Activated CD4-positive, alpha-beta T cell treated with anti-CD3 and anti-CD28 coated beads for 36 hours (primary cell): ENCODE data around the gene ANAPC4. TPM values are rescaled to one million over a fixed set of nuclear protein-coding genes. Genes with fewer than 3 reads are reported as not detected.
A peak's percentile ranks its signal among the peaks of the same experiment; 100 is the strongest.
"Not testable (repeated sequence)": the region's sequence is repeated elsewhere in the genome, so short reads cannot be mapped to it uniquely, and the experiment has no call there.

Experiments used
- ATAC-seq: fragments of 200-7000 bp; cut with Tn5 transposase; one replicate; pipeline ENCODE4 v1.10.0; 2021; ENCODE audit warnings: mild to moderate bottlenecking, moderate library complexity
- CTCF ChIA-PET: fragments of 350-600 bp; sonication (Branson Sonifier 250); formaldehyde crosslinking; loops from one replicate; lab custom pipeline; 2021; ENCODE audit warnings: antibody characterized with exemption; lab: Charles Lee
- POLR2A ChIA-PET: fragments of 350-600 bp; sonication (Branson Sonifier 250); formaldehyde crosslinking; loops from one replicate; lab custom pipeline; 2021; ENCODE audit warnings: antibody characterized with exemption, inconsistent platforms; lab: Charles Lee
- DNase-seq: peaks from one replicate; pipeline ENCODE4 v3.0.0-alpha.2; 2020
- H3K27ac Mint-ChIP-seq: one replicate; pipeline ENCODE4 v1.8.0; 2021; ENCODE audit warnings: mixed read lengths
- H3K27me3 Mint-ChIP-seq: one replicate; pipeline ENCODE4 v1.8.0; 2021; ENCODE audit warnings: mixed read lengths
- H3K36me3 Mint-ChIP-seq: one replicate; pipeline ENCODE4 v1.8.0; 2021; ENCODE audit warnings: low read depth, mixed read lengths
- H3K4me1 Mint-ChIP-seq: one replicate; pipeline ENCODE4 v1.8.0; 2021; ENCODE audit warnings: mixed read lengths
- H3K4me3 Mint-ChIP-seq: one replicate; pipeline ENCODE4 v1.8.0; 2021; ENCODE audit warnings: mild to moderate bottlenecking, moderate library complexity, mixed read lengths
- H3K9me3 Mint-ChIP-seq: one replicate; pipeline ENCODE4 v1.8.0; 2021; ENCODE audit warnings: low read depth, mixed read lengths
- intact Hi-C, 2 experiments: fragments of 100-400 bp; cut with DNase I in 1 of 2; cut with micrococcal nuclease in 1 of 2; formaldehyde crosslinking; loops; one replicate each; pipeline versions ENCODE4 v1.14.2 to v1.15.1; 2022 to 2024; cut with DNase I, micrococcal nuclease
- total RNA-seq, 2 experiments: library from RNA; stranded (reverse); gene quantifications; one replicate each; pipeline ENCODE4 v1.2.3, GENCODE V29; 2021

ANAPC4 gene
- 10 to 100 TPM; 19.2 to 31.2 TPM for total RNA-seq

GRCh38 chr4:25376754-25377571 lies at the start of gene ANAPC4:
ANAPC4 (plus strand) TSS chr4:25377263; CDS start chr4:25377428, 165 bp downstream.
- H3K36me3 Mint-ChIP-seq, result peaks cover 11% of the 10 kb centered on the region
- H3K27ac Mint-ChIP-seq, result peak within 1 kb of the TSS; percentile 74
- DNase-seq (peak; percentile 99), ATAC-seq (peak; percentile 98)
- CTCF ChIA-PET, result interaction anchor here (0.8 to 1.8 kb wide), 9 partner anchors 9 to 216 kb away, joined by 3 to 9 read pairs (median 4); partner anchors contain the start of gene ZCCHC4
- H3K27me3 Mint-ChIP-seq, result no peaks in the 10 kb centered on the region
- POLR2A ChIA-PET, result interaction anchor here (0.7 to 2.0 kb wide), 2 partner anchors 143 to 419 kb away, joined by 3 to 6 read pairs; partner anchors contain the start of gene PI4K2B
- intact Hi-C loops, result loop anchor here (1.0 to 5.0 kb wide), 9 partner anchors 56 to 940 kb away; partner anchors contain the start of genes DHX15 (in 2 of the 2), SEPSECS (in 2 of the 2), ZCCHC4 (in 2 of the 2) and SMIM20 (in 1 of the 2)
- peaks cover 8% of the 10 kb centered on the region for H3K4me1 Mint-ChIP-seq
- H3K4me3 Mint-ChIP-seq, result no peak within 1 kb of the TSS
- no peaks in the 10 kb centered on the region for H3K9me3 Mint-ChIP-seq

GRCh38 chr4:25328463-25328862 lies 48.6 kb upstream of the ANAPC4 start:
- POLR2A ChIA-PET, intact Hi-C loops, H3K4me3 Mint-ChIP-seq, DNase-seq, H3K27me3 Mint-ChIP-seq, ATAC-seq, H3K36me3 Mint-ChIP-seq, H3K27ac Mint-ChIP-seq, H3K9me3 Mint-ChIP-seq: not testable (repeated sequence)
- H3K4me1 Mint-ChIP-seq, result peaks cover 12% of the 10 kb centered on the region
- CTCF ChIA-PET, result interaction anchor here (0.6 to 0.9 kb wide), 2 partner anchors 16 to 50 kb away, joined by 3 to 4 read pairs; partner anchors contain the start of gene ZCCHC4

GRCh38 chr4:25330335-25330734 lies 46.7 kb upstream of the ANAPC4 start:
- DNase-seq (no peak), ATAC-seq (no peak)
- POLR2A ChIA-PET, result no interaction called here
- peaks cover 12% of the 10 kb centered on the region for H3K4me1 Mint-ChIP-seq
- intact Hi-C loops, result no loop called here
- peaks cover 7% of the 10 kb centered on the region for H3K36me3 Mint-ChIP-seq
- H3K27ac Mint-ChIP-seq, result peak overlapping the region; percentile 85
- H3K4me3 Mint-ChIP-seq, result no peak overlapping the region
- no peaks in the 10 kb centered on the region for H3K27me3 Mint-ChIP-seq
- no peaks in the 10 kb centered on the region for H3K9me3 Mint-ChIP-seq
- CTCF ChIA-PET, result interaction anchor here (1.0 to 3.8 kb wide), 5 partner anchors 12 to 170 kb away, joined by 3 to 25 read pairs (median 4); partner anchors contain the start of genes SEPSECS and ZCCHC4

- ATAC-seq (peak; percentile 93), DNase-seq (no peak)
- Mint-ChIP-seq H3K4me1 (peaks cover 12% of the 10 kb centered on the region), H3K4me3 (peak overlapping the region; percentile 61), H3K27ac (peak overlapping the region; percentile 85), H3K9me3 (no peaks in the 10 kb centered on the region), H3K27me3 (no peaks in the 10 kb centered on the region), H3K36me3 (peaks cover 4% of the 10 kb centered on the region)
- ChIA-PET CTCF (interaction anchor here (0.6 to 3.8 kb wide), 7 partner anchors 8 to 523 kb away, joined by 3 to 25 read pairs (median 4); partner anchors contain the start of gene ZCCHC4), POLR2A (interaction anchor here (0.8 kb wide), 1 partner anchor 19 kb away, joined by 3 read pairs; the partner anchor contains the start of gene ZCCHC4)
- intact Hi-C loops, result no loop called here
Measured at GRCh38 chr4:25330905-25331808, 45.9 kb upstream of the ANAPC4 start.

GRCh38 chr4:25343671-25344070 lies 33.4 kb upstream of the ANAPC4 start:
- ChIA-PET POLR2A (no interaction called here), CTCF (no interaction called here)
- Mint-ChIP-seq H3K4me1 (peaks cover 5% of the 10 kb centered on the region), H3K9me3 (no peaks in the 10 kb centered on the region), H3K4me3 (no peak overlapping the region), H3K27me3 (no peaks in the 10 kb centered on the region), H3K27ac (no peak overlapping the region), H3K36me3 (peaks cover 9% of the 10 kb centered on the region)
- intact Hi-C loops, result no loop called here
- DNase-seq (no peak), ATAC-seq (no peak)

- POLR2A ChIA-PET, result no interaction called here
- ATAC-seq, result no peak
Measured at GRCh38 chr4:25345744-25346143, 31.3 kb upstream of the ANAPC4 start.

GRCh38 chr4:25346913-25347312 lies 30.1 kb upstream of the ANAPC4 start:
- no peak overlapping the region for H3K4me3 Mint-ChIP-seq

More at GRCh38 chr4:25345744-25346143, 31.3 kb upstream of the ANAPC4 start:
- H3K27me3 Mint-ChIP-seq, result no peaks in the 10 kb centered on the region
- peaks cover 5% of the 10 kb centered on the region for H3K4me1 Mint-ChIP-seq
- CTCF ChIA-PET, result interaction anchor here (1.0 to 1.5 kb wide), 4 partner anchors 9 to 33 kb away, joined by 3 to 4 read pairs (median 3); partner anchors contain the start of gene ZCCHC4
- DNase-seq, result no peak
- H3K4me3 Mint-ChIP-seq, result no peak overlapping the region
- H3K27ac Mint-ChIP-seq, result no peak overlapping the region
- intact Hi-C loops, result no loop called here
- no peaks in the 10 kb centered on the region for H3K9me3 Mint-ChIP-seq
- peaks cover 11% of the 10 kb centered on the region for H3K36me3 Mint-ChIP-seq

GRCh38 chr4:25347473-25347872 lies 29.6 kb upstream of the ANAPC4 start:
- H3K36me3 Mint-ChIP-seq, result peaks cover 8% of the 10 kb centered on the region
- H3K27me3 Mint-ChIP-seq, result no peaks in the 10 kb centered on the region
- ChIA-PET POLR2A (no interaction called here), CTCF (interaction anchor here (0.9 to 1.4 kb wide), 2 partner anchors 8 to 18 kb away, joined by 3 to 4 read pairs; no protein-coding TSS in a partner anchor)
- H3K9me3 Mint-ChIP-seq, result no peaks in the 10 kb centered on the region
- intact Hi-C loops, result no loop called here
- ATAC-seq, result no peak
- no peak for DNase-seq
- H3K4me3 Mint-ChIP-seq, result no peak overlapping the region
- peaks cover 5% of the 10 kb centered on the region for H3K4me1 Mint-ChIP-seq
- no peak overlapping the region for H3K27ac Mint-ChIP-seq

More at GRCh38 chr4:25346913-25347312, 30.1 kb upstream of the ANAPC4 start:
- intact Hi-C loops, result no loop called here
- peak overlapping the region; percentile 59 for H3K27ac Mint-ChIP-seq
- no peaks in the 10 kb centered on the region for H3K9me3 Mint-ChIP-seq
- peaks cover 5% of the 10 kb centered on the region for H3K4me1 Mint-ChIP-seq
- ATAC-seq, result peak; percentile 82
- no peak for DNase-seq
- no peaks in the 10 kb centered on the region for H3K27me3 Mint-ChIP-seq
- H3K36me3 Mint-ChIP-seq, result peaks cover 8% of the 10 kb centered on the region
- POLR2A ChIA-PET, result no interaction called here
- CTCF ChIA-PET, result interaction anchor here (0.9 to 1.5 kb wide), 4 partner anchors 9 to 34 kb away, joined by 3 to 4 read pairs (median 4); partner anchors contain the start of gene ZCCHC4

- intact Hi-C loops, result no loop called here
- H3K36me3 Mint-ChIP-seq, result peaks cover 8% of the 10 kb centered on the region
- ChIA-PET POLR2A (no interaction called here), CTCF (interaction anchor here (1.4 kb wide), 1 partner anchor 18 kb away, joined by 4 read pairs; no protein-coding TSS in a partner anchor)
- H3K4me3 Mint-ChIP-seq, result no peak overlapping the region
- no peak overlapping the region for H3K27ac Mint-ChIP-seq
- DNase-seq (no peak), ATAC-seq (no peak)
- no peaks in the 10 kb centered on the region for H3K9me3 Mint-ChIP-seq
- H3K27me3 Mint-ChIP-seq, result no peaks in the 10 kb centered on the region
- H3K4me1 Mint-ChIP-seq, result peaks cover 5% of the 10 kb centered on the region
Measured at GRCh38 chr4:25347971-25348370, 29.1 kb upstream of the ANAPC4 start.

GRCh38 chr4:25350561-25350960 lies 26.5 kb upstream of the ANAPC4 start:
- ChIA-PET POLR2A (no interaction called here), CTCF (interaction anchor here (1.2 to 1.9 kb wide), 3 partner anchors 15 to 218 kb away, joined by 3 to 6 read pairs (median 4); no protein-coding TSS in a partner anchor)
- Mint-ChIP-seq H3K36me3 (peaks cover 6% of the 10 kb centered on the region), H3K4me3 (no peak overlapping the region), H3K27ac (no peak overlapping the region), H3K27me3 (no peaks in the 10 kb centered on the region), H3K4me1 (peaks cover 5% of the 10 kb centered on the region), H3K9me3 (no peaks in the 10 kb centered on the region)
- ATAC-seq (no peak), DNase-seq (no peak)
- intact Hi-C loops, result no loop called here
